HepG2 (cell line): ENCODE results near the gene OR2H1.

Experiments
- CTCF ChIP-seq: sonication (generic); formaldehyde crosslinking; IDR thresholded peaks from 2 replicates; pipeline ENCODE4 v1.5.0; 2020; ENCODE audit warnings: mild to moderate bottlenecking, missing genetic modification reagents, moderate library complexity
- FOXP1 ChIP-seq, 2 experiments: fragments of 450-650 bp in 1 of 2; IDR thresholded peaks; 2 replicates each; pipeline ENCODE4 v1.6.1; 2017 to 2018; ENCODE audit warnings: antibody characterized with exemption in 1 of 2
- ZNF121 ChIP-seq: sonication (generic); formaldehyde crosslinking; IDR thresholded peaks from 2 replicates; pipeline ENCODE4 v1.5.0; 2020; ENCODE audit warnings: mild to moderate bottlenecking, missing genetic modification reagents
- ZNF558 ChIP-seq: sonication (generic); formaldehyde crosslinking; IDR thresholded peaks from 2 replicates; pipeline ENCODE4 v1.9.0; 2022; ENCODE audit warnings: mild to moderate bottlenecking, missing genetic modification reagents, borderline replicate concordance
- ZNF7 ChIP-seq: IDR thresholded peaks from 2 replicates; pipeline ENCODE4 v1.6.1; 2016; ENCODE audit warnings: missing biosample characterization, missing genetic modification reagents
- TF ChIP-seq, protein P1 (sequence below): sonication (generic); formaldehyde crosslinking; IDR thresholded peaks from 2 replicates; pipeline ENCODE4 v1.4.0; 2020; ENCODE audit warnings: missing genetic modification reagents

GRCh38 chr6:29502181-29502580 is 45.2 kb downstream of the OR2H1 start:
- TF ChIP-seq, protein P1, sequence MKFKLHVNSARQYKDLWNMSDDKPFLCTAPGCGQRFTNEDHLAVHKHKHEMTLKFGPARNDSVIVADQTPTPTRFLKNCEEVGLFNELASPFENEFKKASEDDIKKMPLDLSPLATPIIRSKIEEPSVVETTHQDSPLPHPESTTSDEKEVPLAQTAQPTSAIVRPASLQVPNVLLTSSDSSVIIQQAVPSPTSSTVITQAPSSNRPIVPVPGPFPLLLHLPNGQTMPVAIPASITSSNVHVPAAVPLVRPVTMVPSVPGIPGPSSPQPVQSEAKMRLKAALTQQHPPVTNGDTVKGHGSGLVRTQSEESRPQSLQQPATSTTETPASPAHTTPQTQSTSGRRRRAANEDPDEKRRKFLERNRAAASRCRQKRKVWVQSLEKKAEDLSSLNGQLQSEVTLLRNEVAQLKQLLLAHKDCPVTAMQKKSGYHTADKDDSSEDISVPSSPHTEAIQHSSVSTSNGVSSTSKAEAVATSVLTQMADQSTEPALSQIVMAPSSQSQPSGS, result no peak
- TF ChIP-seq ZNF7, result no peak
- TF ChIP-seq ZNF558 (CRISPR knock-in tag), result no peak
- no peak for TF ChIP-seq CTCF
- TF ChIP-seq FOXP1 (IDR thresholded peaks at IDR 0.05), result no peak
- no peak for TF ChIP-seq FOXP1 (CRISPR knock-in tag; IDR thresholded peaks at IDR 0.05)
- TF ChIP-seq ZNF121, result no peak
